Adrenal gland (tissue), 5 donors: ENCODE measurements around the gene AFTPH.

ENCODE experiments used
- CTCF ChIP-seq, 6 experiments: fragments of 450-650 bp in 4 of 6; fragments of 200-600 bp in 2 of 6; sonication (generic) in 1 of 6; IDR thresholded peaks; 1 replicate in 5 of 6; 2 replicates in 1 of 6; pipeline versions ENCODE4 v1.5.1 to v1.8.0; 2016 to 2021; ENCODE audit warnings: antibody characterized with exemption in 6 of 6, mild to moderate bottlenecking in 2 of 6, moderate library complexity in 1 of 6
- POLR2A ChIP-seq, 2 donors: fragments of 450-650 bp; IDR thresholded peaks; one replicate each; pipeline ENCODE4 v1.6.1; 2017; ENCODE audit warnings: antibody characterized with exemption in 2 of 2, mild to moderate bottlenecking in 2 of 2, moderate library complexity in 1 of 2
- donor health status: DM: no; HTN: no; CAD: no.

GRCh38 chr2:64612575-64613195 lies 88.6 kb downstream of the AFTPH start:
- TF ChIP-seq CTCF (IDR thresholded peaks at IDR 0.05) (no peak), POLR2A (IDR thresholded peaks at IDR 0.05) (no peak)
